H1 (cell line): ENCODE data around the gene NBAS. TPM values are rescaled to one million over a fixed set of nuclear protein-coding genes. Genes with fewer than 3 reads are reported as not detected.

Source experiments
- CTCF ChIA-PET: fragments of 300-600 bp; sonication (Branson Sonifier 250); formaldehyde crosslinking; loops from one replicate; lab custom pipeline; 2021; ENCODE audit not compliant: partially characterized antibody; lab: Charles Lee
- POLR2A ChIA-PET: fragments of 300-600 bp; sonication (Branson Sonifier 250); formaldehyde crosslinking; loops from one replicate; lab custom pipeline; 2021; ENCODE audit warnings: inconsistent platforms; ENCODE audit not compliant: partially characterized antibody; lab: Charles Lee
- DNase-seq, 2 experiments: peaks; one replicate each; pipeline versions ENCODE4 v3.0.0 to v3.0.0-alpha.2; 2010 to 2022; ENCODE audit warnings: low spot score in 2 of 2, low read depth in 1 of 2, mixed read lengths in 1 of 2
- FAIRE-seq: peaks from 2 replicates; lab custom pipeline; 2011; peaks lifted over from hg19 to GRCh38; lab: Jason Lieb, UNC
- H2AFZ ChIP-seq: 2 replicates; pipeline ENCODE4 v1.8.1; 2012; ENCODE audit warnings: low read length, inconsistent platforms
- H2AK5ac ChIP-seq: 2 replicates; pipeline ENCODE4 v1.6.1; 2013; ENCODE audit warnings: low read depth, low read length
- H2BK120ac ChIP-seq: replicated peaks from 2 replicates; pipeline ENCODE3; 2013; ENCODE audit warnings: low read depth, low read length, inconsistent platforms
- H2BK12ac ChIP-seq: 2 replicates; pipeline ENCODE4 v1.6.1; 2013; ENCODE audit warnings: low read depth, low read length
- H2BK15ac ChIP-seq: 2 replicates; pipeline ENCODE4 v1.6.1; 2013; ENCODE audit warnings: low read length
- H2BK20ac ChIP-seq: 2 replicates; pipeline ENCODE4 v1.6.1; 2013; ENCODE audit warnings: low read length
- H2BK5ac ChIP-seq: 2 replicates; pipeline ENCODE4 v1.6.1; 2013; ENCODE audit warnings: low read depth, low read length
- H3K14ac ChIP-seq: 2 replicates; pipeline ENCODE4 v1.6.1; 2013; ENCODE audit warnings: inconsistent platforms; ENCODE audit not compliant: insufficient read length
- H3K18ac ChIP-seq: 2 replicates; pipeline ENCODE4 v1.6.1; 2013; ENCODE audit warnings: low read length; ENCODE audit errors: extremely low read depth
- H3K23ac ChIP-seq: 2 replicates; pipeline ENCODE4 v1.6.1; 2013; ENCODE audit warnings: inconsistent platforms; ENCODE audit not compliant: insufficient read length
- H3K23me2 ChIP-seq: 2 replicates; pipeline ENCODE4 v1.6.1; 2013; ENCODE audit warnings: low read depth, low read length
- H3K27ac ChIP-seq: 2 replicates; pipeline ENCODE4 v1.6.1; 2011; ENCODE audit warnings: low read depth, low read length, inconsistent platforms
- H3K27me3 ChIP-seq, 4 experiments: replicated peaks in 1 of 4; 1 replicate in 1 of 4; 2 replicates in 3 of 4; pipeline versions ENCODE4 v1.6.1 to v1.8.1; 2011 to 2013; ENCODE audit warnings: low read length in 3 of 4, mild to moderate bottlenecking in 3 of 4, inconsistent platforms in 2 of 4, mixed read lengths in 2 of 4, moderate library complexity in 1 of 4; ENCODE audit not compliant: control insufficient read depth in 3 of 4, insufficient read depth in 3 of 4; ENCODE audit errors: extremely low read depth in 1 of 4
- H3K36me3 ChIP-seq, 4 experiments: 2 replicates each; pipeline versions ENCODE4 v1.6.1 to v1.8.1; 2011 to 2013; ENCODE audit warnings: mild to moderate bottlenecking in 4 of 4, low read length in 3 of 4, moderate library complexity in 2 of 4, control low read depth in 1 of 4, inconsistent platforms in 1 of 4; ENCODE audit not compliant: insufficient read depth in 4 of 4, control insufficient read depth in 2 of 4
- H3K4ac ChIP-seq: replicated peaks from 2 replicates; pipeline ENCODE3; 2013; ENCODE audit warnings: low read length, low read depth, mixed read lengths, inconsistent platforms; ENCODE audit not compliant: insufficient read length
- H3K4me1 ChIP-seq, 4 experiments: replicated peaks in 1 of 4; 1 replicate in 1 of 4; 2 replicates in 3 of 4; pipeline versions ENCODE4 v1.6.1 to v1.8.1; 2011 to 2013; ENCODE audit warnings: low read length in 3 of 4, inconsistent platforms in 2 of 4, mixed read lengths in 1 of 4; ENCODE audit not compliant: insufficient read depth in 4 of 4, control insufficient read depth in 3 of 4
- H3K4me2 ChIP-seq, 2 experiments: 2 replicates each; pipeline versions ENCODE4 v1.6.1 to v1.8.1; 2011 to 2013; ENCODE audit warnings: low read depth in 2 of 2, low read length in 2 of 2, control low read depth in 1 of 2, inconsistent platforms in 1 of 2, mild to moderate bottlenecking in 1 of 2; ENCODE audit not compliant: insufficient read depth in 1 of 2
- H3K4me3 ChIP-seq, 4 experiments: fragments of 200-600, 300-600 bp in 1 of 4; sonication (generic), shearing (Covaris generic), sonication (Bioruptor Twin) in 1 of 4; 2 replicates each; pipeline versions ENCODE4 v1.5.1 to v1.8.1; 2011 to 2016; ENCODE audit warnings: low read length in 4 of 4, low read depth in 3 of 4, control low read depth in 2 of 4, inconsistent platforms in 2 of 4, mild to moderate bottlenecking in 2 of 4, mixed read lengths in 1 of 4, moderate library complexity in 1 of 4; ENCODE audit not compliant: insufficient read depth in 2 of 4; ENCODE audit errors: extremely low read depth in 1 of 4
- H3K56ac ChIP-seq: replicated peaks from 2 replicates; pipeline ENCODE3; 2013; ENCODE audit warnings: low read depth, mild to moderate bottlenecking, mixed read lengths, low read length, inconsistent platforms; ENCODE audit not compliant: insufficient read length
- H3K79me1 ChIP-seq: 2 replicates; pipeline ENCODE4 v1.6.1; 2013; ENCODE audit warnings: low read depth, low read length, control low read depth
- H3K79me2 ChIP-seq, 2 experiments: 2 replicates each; pipeline versions ENCODE4 v1.6.1 to v1.8.1; 2012 to 2013; ENCODE audit warnings: low read length in 2 of 2, mild to moderate bottlenecking in 2 of 2, inconsistent platforms in 1 of 2; ENCODE audit not compliant: insufficient read depth in 2 of 2, control insufficient read depth in 1 of 2
- H3K9ac ChIP-seq, 4 experiments: replicated peaks in 1 of 4; 1 replicate in 1 of 4; 2 replicates in 3 of 4; pipeline versions ENCODE4 v1.6.1 to v1.8.1; 2011 to 2013; ENCODE audit warnings: low read depth in 3 of 4, low read length in 3 of 4, control low read depth in 2 of 4, mild to moderate bottlenecking in 2 of 4, moderate library complexity in 2 of 4, inconsistent platforms in 1 of 4; ENCODE audit errors: extremely low read depth in 1 of 4
- H3K9me3 ChIP-seq, 2 experiments: 2 replicates each; pipeline versions ENCODE4 v1.6.1 to v1.8.1; 2012 to 2013; ENCODE audit warnings: mild to moderate bottlenecking in 2 of 2, moderate library complexity in 2 of 2, control low read depth in 1 of 2, inconsistent platforms in 1 of 2, low read depth in 1 of 2, low read length in 1 of 2, mixed read lengths in 1 of 2; ENCODE audit not compliant: insufficient read depth in 2 of 2
- H4K20me1 ChIP-seq, 2 experiments: replicated peaks in 1 of 2; 2 replicates each; pipeline versions ENCODE3 to v1.8.1; 2011 to 2013; ENCODE audit warnings: inconsistent platforms in 2 of 2, low read length in 2 of 2, mild to moderate bottlenecking in 1 of 2; ENCODE audit not compliant: insufficient read depth in 2 of 2, control insufficient read depth in 1 of 2
- H4K5ac ChIP-seq: 2 replicates; pipeline ENCODE4 v1.6.1; 2013; ENCODE audit warnings: low read length, low read depth, mixed read lengths, inconsistent platforms; ENCODE audit not compliant: insufficient read length
- H4K8ac ChIP-seq: 2 replicates; pipeline ENCODE4 v1.8.0; 2013; ENCODE audit warnings: mild to moderate bottlenecking, moderate library complexity, low read length, inconsistent platforms; ENCODE audit not compliant: insufficient read depth; ENCODE audit errors: extremely low read depth
- H4K91ac ChIP-seq: replicated peaks from 2 replicates; pipeline ENCODE3; 2013; ENCODE audit warnings: low read length, mixed read lengths, inconsistent platforms; ENCODE audit not compliant: insufficient read length
- CEBPB ChIP-seq: IDR thresholded peaks from 2 replicates; pipeline ENCODE4 v1.6.1; 2012; ENCODE audit warnings: low read depth, low read length
- EZH2 ChIP-seq: fragments of 200-600 bp; sonication (generic); IDR thresholded peaks from 2 replicates; pipeline ENCODE4 v1.7.1; 2012; ENCODE audit warnings: low read depth, mild to moderate bottlenecking, moderate library complexity, low read length, inconsistent platforms; ENCODE audit not compliant: severe bottlenecking
- JUN ChIP-seq: IDR thresholded peaks from 2 replicates; pipeline ENCODE4 v1.6.1; 2011; ENCODE audit warnings: low read depth, mild to moderate bottlenecking, improper control_type of control experiment, low read length
- MAFK ChIP-seq: IDR thresholded peaks from 2 replicates; pipeline ENCODE4 v1.6.1; 2012; ENCODE audit warnings: low read depth, mild to moderate bottlenecking, improper control_type of control experiment, low read length
- SP1 ChIP-seq: IDR thresholded peaks from 2 replicates; pipeline ENCODE4 v1.6.1; 2011; ENCODE audit warnings: low read depth, low read length
- SP2 ChIP-seq: IDR thresholded peaks from 2 replicates; pipeline ENCODE4 v1.6.1; 2012; ENCODE audit warnings: mild to moderate bottlenecking, low read length, inconsistent platforms
- SP4 ChIP-seq: IDR thresholded peaks from 2 replicates; pipeline ENCODE4 v1.6.1; 2012; ENCODE audit warnings: low read length, inconsistent platforms
- WGBS, 2 experiments: shearing (Covaris generic) in 1 of 2; methylation state at CpG; one replicate each; pipeline versions ENCODE4 v1.1.6 to v1.1.7; 2013 to 2015; ENCODE audit warnings: low lambda C conversion rate in 2 of 2, mixed read lengths in 2 of 2, inconsistent platforms in 1 of 2, low coverage in 1 of 2, missing lambda C conversion rate in 1 of 2; ENCODE audit not compliant: insufficient replicate concordance in 2 of 2, insufficient coverage in 1 of 2, insufficient read length in 1 of 2; ENCODE audit errors: extremely low coverage in 1 of 2, missing lambda C conversion rate in 1 of 2; 5-methylcytosine and 5-hydroxymethylcytosine counted together
- polyA plus RNA-seq, 7 experiments: library from polyadenylated mRNA; depleted of rRNA in 3 of 7; stranded (reverse) in 5 of 7; unstranded in 2 of 7; fragments of >200 nt in 5 of 7; fragments of 200-250 nt in 2 of 7; gene quantifications; 1 replicate in 5 of 7; 2 replicates in 1 of 7; 4 replicates in 1 of 7; pipeline versions ENCODE4 v1.2.1 to v1.2.3, GENCODE V29; 2011 to 2013; ENCODE audit warnings: missing spikeins in 2 of 7, mixed read lengths in 2 of 7
- total RNA-seq: library from RNA; stranded (reverse); fragmentation: NEBNext Ultra II Directional; extraction: Animal tissue kit (Norgen Biotek cat#: 25700); gene quantifications from 2 replicates; pipeline ENCODE4 v1.2.1, GENCODE V29; 2021
- TF ChIP-seq, protein P1 (sequence below): IDR thresholded peaks from 2 replicates; pipeline ENCODE4 v1.6.1; 2012; ENCODE audit warnings: inconsistent platforms
- TF ChIP-seq, protein P2 (sequence below): IDR thresholded peaks from 2 replicates; pipeline ENCODE4 v1.6.1; 2012; ENCODE audit warnings: inconsistent platforms
- TF ChIP-seq, protein P3 (sequence below): IDR thresholded peaks from 2 replicates; pipeline ENCODE4 v1.6.1; 2012; ENCODE audit warnings: low read length, inconsistent platforms

Gene NBAS
- total and polyA plus RNA-seq, 2 of the 8 experiments (the other 6 are each of a cell fraction or from before 2014, with no cell fraction given), result 19.6 to 34.8 TPM

DNA sequence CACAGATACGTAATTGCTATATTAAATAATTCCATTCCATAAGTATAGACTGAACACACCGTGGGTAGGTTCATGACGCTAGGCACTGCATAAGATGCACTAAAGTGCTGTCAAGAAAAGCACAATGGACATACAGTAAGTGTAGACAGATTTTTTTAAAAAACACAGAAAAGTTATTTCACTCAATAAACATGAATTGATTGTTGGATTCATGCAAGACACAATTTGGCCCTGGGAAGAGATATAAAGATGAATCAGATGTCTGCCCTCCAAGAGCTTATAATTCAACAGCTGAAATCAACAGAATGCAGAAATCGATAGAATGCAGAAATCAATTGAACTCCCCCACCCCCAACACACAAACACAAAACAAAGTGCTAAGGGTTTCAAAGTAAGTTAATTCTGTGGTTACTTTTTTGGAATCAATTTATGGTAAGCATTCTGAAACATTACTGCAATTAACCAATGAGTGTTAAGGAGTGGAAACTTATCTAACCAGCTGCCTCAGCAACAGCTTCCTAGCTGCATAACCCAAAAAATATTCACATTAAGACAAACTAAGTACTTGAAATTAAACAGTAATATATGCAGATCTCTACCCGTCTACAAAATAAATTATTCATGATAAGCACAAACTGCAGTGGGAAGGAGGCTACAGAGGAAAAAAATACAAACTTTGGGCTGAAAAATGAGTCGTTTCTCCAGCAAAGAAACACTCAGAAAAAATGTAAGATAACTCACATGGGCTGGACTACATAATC is 1.6 kb downstream of the NBAS start:
- H3K36me3 ChIP-seq, result no peaks in the 10 kb centered on the region
- no peak overlapping the region for H3K9ac ChIP-seq
- H3K14ac ChIP-seq, result no peak overlapping the region
- no peak overlapping the region for H4K5ac ChIP-seq
- no peak overlapping the region for H2BK5ac ChIP-seq
- no peak overlapping the region for H3K27ac ChIP-seq
- H3K18ac ChIP-seq, result no peak overlapping the region
- H2BK120ac ChIP-seq, result no peak overlapping the region
- H3K9me3 ChIP-seq, result no peaks in the 10 kb centered on the region
- no peak overlapping the region for H2BK20ac ChIP-seq
- POLR2A ChIA-PET, result interaction anchor here (1.1 kb wide), 1 partner anchor 26 kb away, joined by 3 read pairs; no protein-coding TSS in a partner anchor
- no peak overlapping the region for H3K23ac ChIP-seq
- FAIRE-seq (no peak), DNase-seq (no peak)
- no peaks in the 10 kb centered on the region for H3K27me3 ChIP-seq
- H3K79me1 ChIP-seq, result no peaks in the 10 kb centered on the region
- peak overlapping the region in 2 of 4 experiments; percentile 97 to 98; a peak in 3 of 8 replicates for H3K4me3 ChIP-seq
- no peak overlapping the region for H2BK12ac ChIP-seq
- H3K56ac ChIP-seq, result no peak overlapping the region
- peaks cover 6% of the 10 kb centered on the region for H3K23me2 ChIP-seq
- CTCF ChIA-PET, result interaction anchor here (1.1 to 4.4 kb wide), 2 partner anchors 13 to 27 kb away, joined by 3 to 18 read pairs; no protein-coding TSS in a partner anchor
- peak overlapping the region; percentile 94 to 99 for H3K4me2 ChIP-seq
- no peak overlapping the region for H2AK5ac ChIP-seq
- H2AFZ ChIP-seq, result no peak overlapping the region
- H3K79me2 ChIP-seq, result peaks cover 0 to 19% of the 10 kb centered on the region in 2 experiments; a peak in 2 of 4 replicates
- no peak overlapping the region for H4K91ac ChIP-seq
- H4K20me1 ChIP-seq, result no peaks in the 10 kb centered on the region
- H3K4ac ChIP-seq, result no peak overlapping the region
- H4K8ac ChIP-seq, result no peak overlapping the region
- H3K4me1 ChIP-seq, result peaks cover 0 to 4% (median 0%) of the 10 kb centered on the region in 4 experiments; a peak in 1 of 7 replicates
- WGBS, 2 experiments, result 87% methylated on average over 6 of the region's 6 CpGs; no CpG with 5 or more reads in 1 of the 2 experiments
- no peak overlapping the region for H2BK15ac ChIP-seq
- TF ChIP-seq JUN (no peak), CEBPB (no peak), EZH2 (no peak), SP1 (no peak), MAFK (no peak), SP4 (no peak), SP2 (no peak)
- TF ChIP-seq, protein P1, sequence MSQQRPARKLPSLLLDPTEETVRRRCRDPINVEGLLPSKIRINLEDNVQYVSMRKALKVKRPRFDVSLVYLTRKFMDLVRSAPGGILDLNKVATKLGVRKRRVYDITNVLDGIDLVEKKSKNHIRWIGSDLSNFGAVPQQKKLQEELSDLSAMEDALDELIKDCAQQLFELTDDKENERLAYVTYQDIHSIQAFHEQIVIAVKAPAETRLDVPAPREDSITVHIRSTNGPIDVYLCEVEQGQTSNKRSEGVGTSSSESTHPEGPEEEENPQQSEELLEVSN, result no peak
- TF ChIP-seq, protein P2, sequence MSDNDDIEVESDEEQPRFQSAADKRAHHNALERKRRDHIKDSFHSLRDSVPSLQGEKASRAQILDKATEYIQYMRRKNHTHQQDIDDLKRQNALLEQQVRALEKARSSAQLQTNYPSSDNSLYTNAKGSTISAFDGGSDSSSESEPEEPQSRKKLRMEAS, result no peak
- TF ChIP-seq, protein P3, sequence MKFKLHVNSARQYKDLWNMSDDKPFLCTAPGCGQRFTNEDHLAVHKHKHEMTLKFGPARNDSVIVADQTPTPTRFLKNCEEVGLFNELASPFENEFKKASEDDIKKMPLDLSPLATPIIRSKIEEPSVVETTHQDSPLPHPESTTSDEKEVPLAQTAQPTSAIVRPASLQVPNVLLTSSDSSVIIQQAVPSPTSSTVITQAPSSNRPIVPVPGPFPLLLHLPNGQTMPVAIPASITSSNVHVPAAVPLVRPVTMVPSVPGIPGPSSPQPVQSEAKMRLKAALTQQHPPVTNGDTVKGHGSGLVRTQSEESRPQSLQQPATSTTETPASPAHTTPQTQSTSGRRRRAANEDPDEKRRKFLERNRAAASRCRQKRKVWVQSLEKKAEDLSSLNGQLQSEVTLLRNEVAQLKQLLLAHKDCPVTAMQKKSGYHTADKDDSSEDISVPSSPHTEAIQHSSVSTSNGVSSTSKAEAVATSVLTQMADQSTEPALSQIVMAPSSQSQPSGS, result no peak
